Smooth muscle cell of the umbilical artery (primary cell): ENCODE data around the gene TCN2. TPM values are rescaled to one million over a fixed set of nuclear protein-coding genes. Genes with fewer than 3 reads are reported as not detected.

Experiments
- total RNA-seq: library from RNA; depleted of rRNA; stranded (reverse); fragments of >200 nt; gene quantifications from 2 replicates; pipeline ENCODE4 v1.2.3, GENCODE V29; 2014

TCN2 gene
- 3.1 and 4.5 TPM in 2 replicates for total RNA-seq

GRCh38 chr22:30606455-30607299 lies at the start of gene TCN2:
Gene TCN2 (plus strand): TSS chr22:30607174. CDS start chr22:30607332, 158 bp downstream.

DNA sequence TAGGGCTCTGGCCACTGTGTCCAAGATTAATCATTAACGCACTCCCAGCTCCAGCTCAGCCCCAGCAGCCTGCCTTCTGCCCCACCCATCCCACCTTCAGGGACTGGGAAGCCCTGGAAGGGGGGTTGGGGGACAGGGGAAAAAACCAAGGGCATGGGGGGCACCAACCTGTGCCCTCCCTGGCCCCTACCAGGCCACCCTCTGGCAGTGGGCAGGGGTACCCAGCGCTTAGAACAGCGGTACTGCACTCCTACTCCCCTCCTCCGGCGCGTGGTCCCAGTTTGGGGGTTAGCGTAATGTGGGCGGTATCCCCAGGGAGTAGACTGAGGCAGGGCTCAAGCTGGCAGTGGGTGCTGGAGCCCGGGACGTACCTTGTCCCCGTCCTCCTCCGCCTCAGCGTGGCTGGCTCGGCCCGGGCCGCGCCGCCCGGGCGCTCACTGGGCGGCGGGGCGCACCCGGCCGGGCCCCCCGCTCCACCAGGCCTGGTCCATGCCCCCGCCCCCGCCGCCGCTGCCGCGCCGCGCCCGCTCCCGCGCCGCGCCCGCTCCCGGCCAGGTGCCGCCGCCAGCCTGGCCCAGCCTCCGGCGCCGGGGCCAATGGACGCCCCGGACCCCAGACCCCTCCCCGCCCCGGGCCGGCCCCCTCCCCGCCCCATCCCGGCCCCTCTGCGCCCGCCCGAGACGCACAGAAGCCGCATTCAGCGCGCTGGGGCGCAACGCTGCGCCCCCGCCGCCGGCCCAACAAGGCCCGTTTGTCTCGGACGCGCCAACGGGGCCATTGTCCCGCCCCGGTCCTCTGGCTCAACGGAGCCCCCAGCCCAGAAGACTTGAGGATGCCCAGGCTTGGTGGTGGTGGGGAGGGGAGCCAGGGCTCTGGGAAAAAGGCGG lies 32.6 kb upstream of the TCN2 start, which contains the start of gene GAL3ST1:
GAL3ST1 (minus strand) TSS at position 571 of the 887 bp plus-strand sequence. CDS start 17,273 bp downstream, outside the sequence.

DNA sequence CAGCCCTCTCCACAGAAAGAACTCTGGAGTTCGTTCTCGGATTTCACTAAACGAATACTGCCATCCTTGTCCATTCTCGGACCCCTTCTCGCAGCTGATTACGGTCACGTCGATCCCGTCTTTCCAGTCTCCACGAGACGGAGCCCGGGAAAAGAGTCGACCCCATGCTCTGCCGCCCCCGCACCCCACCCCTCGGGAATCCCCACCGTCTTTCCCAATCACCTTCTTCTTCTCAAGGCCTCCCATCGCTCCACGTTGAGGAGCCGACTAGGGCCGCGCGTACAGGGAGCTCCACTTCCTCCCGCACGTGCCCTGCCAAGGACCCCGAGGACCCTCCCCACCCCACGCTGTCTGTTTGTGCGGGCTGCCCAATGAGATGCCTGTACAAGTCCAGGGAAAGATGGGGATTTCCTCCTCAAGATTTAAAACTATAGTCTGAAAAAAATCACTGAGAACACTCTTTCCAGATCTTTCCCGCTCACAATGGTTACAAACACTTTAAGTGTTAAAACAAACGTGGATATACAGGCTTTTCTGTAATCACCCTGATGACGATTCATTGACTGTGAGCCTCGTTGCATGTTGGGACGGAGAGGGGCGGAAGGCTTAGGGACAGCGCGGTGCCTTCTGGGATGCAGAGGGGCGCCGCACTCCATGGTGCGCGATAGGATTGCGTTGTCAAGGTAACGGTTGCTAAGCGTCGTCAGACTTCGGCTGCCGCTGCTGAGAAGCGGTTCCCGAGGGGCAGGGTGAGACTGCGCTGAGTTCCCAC lies 15.2 kb upstream of the TCN2 start, which contains the start of gene PES1:
PES1 (minus strand) TSS at position 323 of the 772 bp plus-strand sequence; CDS start at position 246, 77 bp downstream.

DNA sequence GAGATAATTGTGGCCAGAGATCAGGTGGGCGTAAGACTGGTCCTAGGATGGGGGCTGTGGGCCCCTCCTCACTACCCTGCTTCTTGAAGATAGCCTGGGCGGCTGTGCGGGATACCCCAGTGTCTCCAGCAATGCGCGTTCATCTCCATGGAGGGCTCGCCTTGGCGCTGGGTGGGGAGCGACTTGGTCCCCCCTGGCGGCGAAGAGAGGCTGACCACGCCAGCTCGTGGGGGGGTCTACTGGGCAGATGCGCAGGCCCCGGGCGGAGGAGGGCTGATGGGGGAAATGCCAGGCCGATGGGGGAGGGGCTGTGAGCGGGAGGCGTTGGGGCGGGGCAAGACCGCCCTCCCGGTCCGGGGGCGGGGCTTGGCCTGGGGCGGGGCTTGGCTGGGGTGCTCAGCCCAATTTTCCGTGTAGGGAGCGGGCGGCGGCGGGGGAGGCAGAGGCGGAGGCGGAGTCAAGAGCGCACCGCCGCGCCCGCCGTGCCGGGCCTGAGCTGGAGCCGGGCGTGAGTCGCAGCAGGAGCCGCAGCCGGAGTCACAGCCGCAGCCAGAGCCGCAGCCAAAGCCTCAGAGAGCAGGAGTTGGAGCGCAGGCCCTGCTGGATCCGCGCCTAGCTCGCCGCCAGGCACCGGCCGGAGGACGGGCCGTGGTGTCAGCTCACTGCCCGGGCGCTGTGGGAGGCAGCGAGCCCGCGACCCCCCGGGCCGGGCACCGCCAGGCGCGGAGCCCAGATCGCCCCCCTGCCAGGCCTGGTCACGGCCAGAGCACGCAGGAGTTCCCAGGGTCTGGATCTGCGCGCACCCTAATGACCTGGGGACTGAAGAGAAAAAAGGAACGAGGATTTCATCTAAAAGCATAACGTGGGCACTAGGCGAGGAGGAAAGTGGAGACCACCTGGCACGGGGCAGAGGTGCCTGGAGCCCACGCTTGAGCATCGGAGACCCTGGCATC lies 28.6 kb downstream of the TCN2 start, which contains the start of gene SLC35E4:
SLC35E4 (plus strand) TSS at position 509 of the 953 bp plus-strand sequence. CDS start 670 bp downstream, outside the sequence.

GRCh38 chr22:30667494-30668385 lies 60.8 kb downstream of the TCN2 start, which contains the start of gene DUSP18:
Gene DUSP18 (minus strand): TSS chr22:30667875. CDS start chr22:30664003, 3,872 bp downstream.

Other genes starting within 250 kb of the TCN2 start
- gene RNF215, start 219.8 kb upstream of the TCN2 start, total RNA-seq: 38.4 and 50.2 TPM in 2 replicates
- 20.8 and 44.2 TPM in 2 replicates for gene SEC14L2, start 210.2 kb upstream of the TCN2 start, total RNA-seq
- gene MTFP1, start 181.4 kb upstream of the TCN2 start, total RNA-seq: 9.8 and 11.9 TPM in 2 replicates
- gene SEC14L3, start 135.2 kb upstream of the TCN2 start, total RNA-seq: not detected in 2 replicates
- gene SEC14L4, start 101.5 kb upstream of the TCN2 start, total RNA-seq: 0.09 TPM in 1 of 2 replicates, not detected in the other
- gene SEC14L6, start 60.4 kb upstream of the TCN2 start, total RNA-seq: 0.23 and 0.59 TPM in 2 replicates
- gene GAL3ST1, start 32.5 kb upstream of the TCN2 start, total RNA-seq: 0.18 TPM in 1 of 2 replicates, not detected in the other
- gene PES1, start 15.3 kb upstream of the TCN2 start, total RNA-seq: 66.2 and 90.4 TPM in 2 replicates
- 8.9 and 16.3 TPM in 2 replicates for gene SLC35E4, start 28.6 kb downstream of the TCN2 start, total RNA-seq
- 8.9 and 12.5 TPM in 2 replicates for gene DUSP18, start 60.7 kb downstream of the TCN2 start, total RNA-seq
- 0.59 and 1.7 TPM in 2 replicates for gene OSBP2, start 87.7 kb downstream of the TCN2 start, total RNA-seq